ENCODE measurements around the gene CES2. TPM values are rescaled to one million over a fixed set of nuclear protein-coding genes. Genes with fewer than 3 reads are reported as not detected.

Gene CES2
- total RNA-seq, 1 donor, result 42.3 TPM

DNA sequence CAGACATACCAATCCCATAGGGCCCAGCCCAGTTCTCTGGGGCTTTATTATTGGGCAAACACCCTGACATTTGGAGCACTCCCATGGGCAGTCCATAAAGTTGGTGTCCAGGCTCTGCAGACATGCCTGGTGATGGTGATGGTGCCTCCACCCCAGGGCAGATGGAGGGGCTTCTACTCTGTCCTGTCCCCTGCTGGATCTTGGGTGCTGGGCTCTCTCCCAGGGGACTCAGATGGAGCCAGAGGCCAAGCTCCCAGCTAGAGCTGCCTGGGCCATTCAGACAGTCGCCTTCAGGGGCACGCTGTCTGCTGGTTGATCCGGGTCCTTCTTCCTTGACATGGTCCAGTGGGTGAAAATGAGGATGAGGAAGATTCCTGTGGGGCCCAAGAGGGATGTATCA lies 27.2 kb upstream of the CES2 start:
- H3K4me1 ChIP-seq (ENCODE audit: insufficient read depth, low read length), result peaks cover 3% of the 10 kb centered on the region
- no peak overlapping the region for H3K4me3 ChIP-seq (ENCODE audit: insufficient read depth, low read length)
- no peak overlapping the region for H3K4me2 ChIP-seq (ENCODE audit: insufficient read depth, low read length)
- no peaks in the 10 kb centered on the region for H3K79me2 ChIP-seq (ENCODE audit: insufficient read depth, low read length)
- H3K27ac ChIP-seq (ENCODE audit: low read depth, low read length), result no peak overlapping the region
- H3K36me3 ChIP-seq (ENCODE audit: insufficient read depth, low read length), result no peaks in the 10 kb centered on the region
- DNase-seq (ENCODE audit: insufficient read length, low spot score, missing footprints), result peak; percentile 61
- TF ChIP-seq, protein P1, sequence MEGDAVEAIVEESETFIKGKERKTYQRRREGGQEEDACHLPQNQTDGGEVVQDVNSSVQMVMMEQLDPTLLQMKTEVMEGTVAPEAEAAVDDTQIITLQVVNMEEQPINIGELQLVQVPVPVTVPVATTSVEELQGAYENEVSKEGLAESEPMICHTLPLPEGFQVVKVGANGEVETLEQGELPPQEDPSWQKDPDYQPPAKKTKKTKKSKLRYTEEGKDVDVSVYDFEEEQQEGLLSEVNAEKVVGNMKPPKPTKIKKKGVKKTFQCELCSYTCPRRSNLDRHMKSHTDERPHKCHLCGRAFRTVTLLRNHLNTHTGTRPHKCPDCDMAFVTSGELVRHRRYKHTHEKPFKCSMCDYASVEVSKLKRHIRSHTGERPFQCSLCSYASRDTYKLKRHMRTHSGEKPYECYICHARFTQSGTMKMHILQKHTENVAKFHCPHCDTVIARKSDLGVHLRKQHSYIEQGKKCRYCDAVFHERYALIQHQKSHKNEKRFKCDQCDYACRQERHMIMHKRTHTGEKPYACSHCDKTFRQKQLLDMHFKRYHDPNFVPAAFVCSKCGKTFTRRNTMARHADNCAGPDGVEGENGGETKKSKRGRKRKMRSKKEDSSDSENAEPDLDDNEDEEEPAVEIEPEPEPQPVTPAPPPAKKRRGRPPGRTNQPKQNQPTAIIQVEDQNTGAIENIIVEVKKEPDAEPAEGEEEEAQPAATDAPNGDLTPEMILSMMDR (IDR thresholded peaks at IDR 0.05; ENCODE audit: extremely low read depth, low read depth, low read length), result no peak
- H2AFZ ChIP-seq (ENCODE audit: low read length), result no peak overlapping the region
- peaks cover 19% of the 10 kb centered on the region for H3K27me3 ChIP-seq (ENCODE audit: insufficient read depth, low read length)
- H4K20me1 ChIP-seq (ENCODE audit: insufficient read depth, low read length), result no peaks in the 10 kb centered on the region
- H3K9me3 ChIP-seq (ENCODE audit: low read depth, low read length), result no peaks in the 10 kb centered on the region

DNA sequence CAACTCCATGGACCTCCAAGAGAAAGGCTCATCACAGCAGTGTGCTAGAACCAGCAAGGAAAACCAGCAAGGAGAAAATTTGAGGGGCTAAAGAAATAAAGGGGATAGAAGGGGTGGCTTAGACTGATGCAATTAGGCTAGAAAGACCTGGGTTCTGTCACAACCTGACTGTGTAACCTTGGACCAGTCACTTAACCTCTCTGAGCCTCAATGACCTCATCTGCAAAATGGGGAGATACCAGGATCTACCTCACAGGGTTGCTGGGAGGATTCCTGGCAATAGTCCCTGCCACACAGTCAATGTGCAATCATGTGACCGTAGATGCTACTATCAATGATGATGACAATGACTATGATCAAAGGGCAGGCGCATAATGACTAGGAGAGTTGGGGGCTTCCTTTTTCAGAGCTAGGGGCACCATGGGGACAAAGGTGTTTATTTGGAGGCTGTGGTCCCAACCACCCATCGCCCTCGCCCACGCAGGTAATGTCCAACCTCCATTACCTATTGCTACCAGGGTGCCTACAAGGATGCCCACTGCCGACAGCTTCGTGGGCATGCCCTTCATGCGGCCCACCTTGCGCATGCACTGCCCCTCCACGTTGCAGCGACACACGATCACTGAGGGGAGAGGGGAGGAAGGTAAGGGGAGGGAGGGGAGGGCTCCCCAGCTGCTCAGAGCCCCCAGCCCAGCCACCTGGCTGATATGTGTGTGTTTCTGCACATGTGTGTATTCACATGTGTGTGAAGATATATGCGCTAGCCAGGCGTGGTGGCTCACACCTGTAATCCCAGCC lies 26.4 kb upstream of the CES2 start:
- Histone ChIP-seq H3K79me2 (ENCODE audit: insufficient read depth, low read length) (no peaks in the 10 kb centered on the region), H4K20me1 (ENCODE audit: insufficient read depth, low read length) (no peaks in the 10 kb centered on the region), H3K27me3 (ENCODE audit: insufficient read depth, low read length) (peaks cover 19% of the 10 kb centered on the region), H2AFZ (ENCODE audit: low read length) (no peak overlapping the region), H3K4me2 (ENCODE audit: insufficient read depth, low read length) (no peak overlapping the region), H3K27ac (ENCODE audit: low read depth, low read length) (no peak overlapping the region), H3K4me1 (ENCODE audit: insufficient read depth, low read length) (no peaks in the 10 kb centered on the region), H3K36me3 (ENCODE audit: insufficient read depth, low read length) (no peaks in the 10 kb centered on the region), H3K4me3 (ENCODE audit: insufficient read depth, low read length) (no peak overlapping the region), H3K9me3 (ENCODE audit: low read depth, low read length) (no peaks in the 10 kb centered on the region)
- TF ChIP-seq, protein P1 (IDR thresholded peaks at IDR 0.05; ENCODE audit: extremely low read depth, low read depth, low read length), result no peak
- no peak for DNase-seq (ENCODE audit: insufficient read length, low spot score, missing footprints)

DNA sequence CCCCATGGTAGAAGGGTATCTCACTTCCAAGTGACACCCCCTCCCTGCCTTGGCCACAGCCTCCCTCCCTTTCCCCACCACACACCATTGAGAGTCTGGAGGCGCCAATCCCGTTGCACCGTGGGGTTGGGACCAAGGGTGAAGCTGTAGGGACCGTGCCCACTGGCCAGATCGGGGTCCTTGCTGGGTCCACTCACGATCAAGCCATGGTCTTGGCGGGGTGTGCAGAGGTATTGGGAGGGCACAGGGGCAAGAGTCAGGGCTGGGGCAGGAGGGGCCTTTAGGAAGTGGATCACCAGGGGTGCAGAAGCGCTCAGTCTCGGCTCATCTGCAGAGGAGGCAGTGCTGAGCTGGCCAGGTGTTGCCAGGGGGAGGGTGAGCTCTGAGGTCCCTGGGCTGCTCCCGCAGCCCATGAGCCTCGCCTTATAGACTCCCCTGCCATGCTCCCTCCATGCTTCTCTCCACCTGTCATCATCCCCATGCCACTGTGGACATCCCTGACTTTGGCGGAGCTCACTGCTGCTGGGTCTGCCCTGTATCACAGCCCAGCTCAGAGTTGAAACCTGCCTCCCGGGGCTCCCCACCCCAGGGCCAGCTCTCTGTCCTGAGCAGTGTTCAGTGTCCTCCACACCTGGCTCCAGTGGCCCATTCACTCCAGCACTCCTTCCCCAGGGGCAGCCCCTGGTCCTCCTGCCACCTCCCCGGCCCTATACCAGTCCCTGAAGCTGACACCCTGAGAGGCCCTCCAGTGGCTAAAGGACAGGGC lies 25.0 kb upstream of the CES2 start:
- Histone ChIP-seq H3K4me3 (ENCODE audit: insufficient read depth, low read length) (no peak overlapping the region), H3K9me3 (ENCODE audit: low read depth, low read length) (no peaks in the 10 kb centered on the region), H3K4me1 (ENCODE audit: insufficient read depth, low read length) (no peaks in the 10 kb centered on the region), H2AFZ (ENCODE audit: low read length) (no peak overlapping the region), H3K36me3 (ENCODE audit: insufficient read depth, low read length) (no peaks in the 10 kb centered on the region), H3K27ac (ENCODE audit: low read depth, low read length) (no peak overlapping the region), H4K20me1 (ENCODE audit: insufficient read depth, low read length) (no peaks in the 10 kb centered on the region), H3K79me2 (ENCODE audit: insufficient read depth, low read length) (no peaks in the 10 kb centered on the region), H3K4me2 (ENCODE audit: insufficient read depth, low read length) (no peak overlapping the region), H3K27me3 (ENCODE audit: insufficient read depth, low read length) (peaks cover 29% of the 10 kb centered on the region)
- peak; percentile 69 for DNase-seq (ENCODE audit: insufficient read length, low spot score, missing footprints)
- TF ChIP-seq, protein P1 (IDR thresholded peaks at IDR 0.05; ENCODE audit: extremely low read depth, low read depth, low read length), result no peak

DNA sequence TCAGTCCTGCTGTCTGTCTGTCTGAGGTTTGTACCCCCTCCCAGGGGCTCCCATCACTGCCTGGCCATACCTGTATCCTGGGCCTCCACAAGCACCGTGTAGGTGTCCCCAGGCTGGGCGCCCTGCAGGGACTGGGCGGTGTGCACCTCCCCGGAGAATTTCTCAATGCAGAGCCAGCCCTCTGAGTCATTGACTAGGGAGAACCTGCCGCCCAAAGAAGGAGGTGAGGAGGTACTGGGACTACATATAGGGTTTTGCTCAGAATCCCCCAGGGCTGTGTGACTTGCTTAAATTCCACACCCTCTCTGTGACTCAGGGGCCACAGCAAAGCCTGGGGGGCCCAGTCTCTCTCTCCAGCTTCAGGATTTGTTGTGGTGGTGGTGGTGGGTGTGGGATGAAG lies 24.2 kb upstream of the CES2 start:
- H3K36me3 ChIP-seq (ENCODE audit: insufficient read depth, low read length), result no peaks in the 10 kb centered on the region
- H4K20me1 ChIP-seq (ENCODE audit: insufficient read depth, low read length), result no peaks in the 10 kb centered on the region
- no peak overlapping the region for H2AFZ ChIP-seq (ENCODE audit: low read length)
- H3K4me3 ChIP-seq (ENCODE audit: insufficient read depth, low read length), result no peak overlapping the region
- TF ChIP-seq, protein P1 (IDR thresholded peaks at IDR 0.05; ENCODE audit: extremely low read depth, low read depth, low read length), result no peak
- H3K4me2 ChIP-seq (ENCODE audit: insufficient read depth, low read length), result no peak overlapping the region
- peaks cover 30% of the 10 kb centered on the region for H3K27me3 ChIP-seq (ENCODE audit: insufficient read depth, low read length)
- no peaks in the 10 kb centered on the region for H3K9me3 ChIP-seq (ENCODE audit: low read depth, low read length)
- peak; percentile 86 for DNase-seq (ENCODE audit: insufficient read length, low spot score, missing footprints)
- no peaks in the 10 kb centered on the region for H3K4me1 ChIP-seq (ENCODE audit: insufficient read depth, low read length)
- H3K27ac ChIP-seq (ENCODE audit: low read depth, low read length), result no peak overlapping the region
- no peaks in the 10 kb centered on the region for H3K79me2 ChIP-seq (ENCODE audit: insufficient read depth, low read length)

All from osteoblast (primary cell).